Measurements from ENCODE around the gene EVA1C.
"Not testable (repeated sequence)": the region's sequence is repeated elsewhere in the genome, so short reads cannot be mapped to it uniquely, and the experiment has no call there.

Gene EVA1C

GRCh38 chr21:32412162-32413014 lies at the start of gene EVA1C:
Gene EVA1C (plus strand): TSS chr21:32412706. CDS start chr21:32412854, 148 bp downstream.
- DNase-seq = peak; percentile 53 to 79 (median 70)

- DNase-seq = no peak
Observed at GRCh38 chr21:32364387-32364786, 48.1 kb upstream of the EVA1C start.

- no peak for DNase-seq
Observed at GRCh38 chr21:32364796-32365195, 47.7 kb upstream of the EVA1C start.

GRCh38 chr21:32366191-32366590 lies 46.3 kb upstream of the EVA1C start:
- no peak for DNase-seq

GRCh38 chr21:32367158-32367557 lies 45.3 kb upstream of the EVA1C start:
- no peak for DNase-seq

- DNase-seq = no peak
Observed at GRCh38 chr21:32368386-32368785, 44.1 kb upstream of the EVA1C start.

GRCh38 chr21:32368961-32369360 lies 43.5 kb upstream of the EVA1C start:
- not testable (repeated sequence) for DNase-seq

GRCh38 chr21:32370998-32371766 lies 41.3 kb upstream of the EVA1C start:
- no peak for DNase-seq

GRCh38 chr21:32371913-32372314 lies 40.6 kb upstream of the EVA1C start:
- DNase-seq = no peak

GRCh38 chr21:32372755-32373154 lies 39.8 kb upstream of the EVA1C start:
- no peak for DNase-seq

- DNase-seq = no peak
Observed at GRCh38 chr21:32377506-32377905, 35.0 kb upstream of the EVA1C start.

GRCh38 chr21:32377991-32378390 lies 34.5 kb upstream of the EVA1C start:
- no peak for DNase-seq

- no peak for DNase-seq
Observed at GRCh38 chr21:32378956-32379355, 33.5 kb upstream of the EVA1C start.

GRCh38 chr21:32380940-32381339 lies 31.6 kb upstream of the EVA1C start:
- no peak for DNase-seq

- no peak for DNase-seq
Observed at GRCh38 chr21:32381571-32381970, 30.9 kb upstream of the EVA1C start.

- DNase-seq = no peak
Observed at GRCh38 chr21:32382108-32382644, 30.3 kb upstream of the EVA1C start.

GRCh38 chr21:32383812-32384211 lies 28.7 kb upstream of the EVA1C start:
- no peak for DNase-seq

- DNase-seq = no peak
Observed at GRCh38 chr21:32386195-32386870, 26.2 kb upstream of the EVA1C start.

- no peak for DNase-seq
Observed at GRCh38 chr21:32387151-32387550, 25.4 kb upstream of the EVA1C start.

- DNase-seq = no peak
Observed at GRCh38 chr21:32388306-32388705, 24.2 kb upstream of the EVA1C start.

- no peak for DNase-seq
Observed at GRCh38 chr21:32389337-32390015, 23.0 kb upstream of the EVA1C start.

GRCh38 chr21:32390537-32391224 lies 21.8 kb upstream of the EVA1C start:
- DNase-seq = not testable (repeated sequence)

Data from stimulated activated naive CD4-positive, alpha-beta T cell (primary cell).